GM12878 (cell line): ENCODE results near the gene NOP53. TPM values are rescaled to one million over a fixed set of nuclear protein-coding genes. Genes with fewer than 3 reads are reported as not detected.

ENCODE experiments used
- ATAC-seq: fragments of 200-7000 bp; cut with Tn5 transposase; 3 replicates; pipeline ENCODE4 v1.9.1; 2020; ENCODE audit warnings: mild to moderate bottlenecking, moderate library complexity
- BruUV-seq: library from RNA; stranded (reverse); fragments of 400-500 nt; replicated peaks from 2 replicates; lab custom pipeline; 2021; lab: Mats Ljungman, UMichigan
- CTCF ChIA-PET: fragments of 300-600 bp; sonication (Branson Sonifier 250); formaldehyde crosslinking; extraction: SDS; loops from one replicate; lab custom pipeline; 2021; ENCODE audit warnings: inconsistent platforms; lab: Yijun Ruan, JAX
- POLR2A ChIA-PET: fragments of 350-600 bp; formaldehyde crosslinking; extraction: SDS; loops from one replicate; lab custom pipeline; 2021; ENCODE audit warnings: inconsistent platforms; lab: Charles Lee
- RAD21 ChIA-PET: fragments of 300-600 bp; sonication (Branson Sonifier 250); formaldehyde crosslinking; loops from one replicate; lab custom pipeline; 2023; ENCODE audit warnings: antibody characterized with exemption; ENCODE audit not compliant: unreplicated experiment; lab: Charles Lee
- SMC1A ChIA-PET: fragments of 300-600 bp; sonication (Branson Sonifier 250); formaldehyde crosslinking; loops from one replicate; lab custom pipeline; 2023; ENCODE audit not compliant: unreplicated experiment, uncharacterized antibody; lab: Charles Lee
- DNase-seq: peaks from one replicate; pipeline ENCODE4 v3.0.0-alpha.2; 2011; ENCODE audit warnings: low read depth, low spot score
- FAIRE-seq: peaks from 3 replicates; lab custom pipeline; 2011; peaks lifted over from hg19 to GRCh38; lab: Jason Lieb, UNC
- H2AFZ ChIP-seq: 2 replicates; pipeline ENCODE4 v1.6.0; 2011; ENCODE audit warnings: low read depth, low read length, control low read depth; ENCODE audit not compliant: control insufficient read depth
- H3K27ac ChIP-seq: 2 replicates; pipeline ENCODE4 v1.5.1; 2011; ENCODE audit warnings: control low read depth; ENCODE audit not compliant: control insufficient read depth, insufficient read depth
- H3K27me3 ChIP-seq, 2 experiments: replicated peaks in 1 of 2; 2 replicates each; pipeline versions ENCODE4 v1.6.0 to v1.6.1; 2011; ENCODE audit warnings: low read length in 1 of 2; ENCODE audit not compliant: control insufficient read depth in 2 of 2, insufficient read depth in 2 of 2
- H3K36me3 ChIP-seq, 2 experiments: 2 replicates each; pipeline ENCODE4 v1.5.1; 2011; ENCODE audit warnings: low read length in 1 of 2; ENCODE audit not compliant: control insufficient read depth in 2 of 2, insufficient read depth in 2 of 2
- H3K4me1 ChIP-seq: 2 replicates; pipeline ENCODE4 v1.6.1; 2011; ENCODE audit warnings: mild to moderate bottlenecking, low read length, moderate library complexity, mixed read lengths; ENCODE audit not compliant: control insufficient read depth, insufficient read depth
- H3K4me2 ChIP-seq: 2 replicates; pipeline ENCODE4 v1.6.0; 2011; ENCODE audit warnings: control low read depth; ENCODE audit not compliant: control insufficient read depth, insufficient read depth
- H3K4me3 ChIP-seq: fragments of 200-600 bp; sonication (generic); 2 replicates; pipeline ENCODE4 v1.5.1; 2016
- H3K79me2 ChIP-seq: 2 replicates; pipeline ENCODE4 v1.6.0; 2011; ENCODE audit warnings: low read length; ENCODE audit not compliant: control insufficient read depth, insufficient read depth
- H3K9ac ChIP-seq: 2 replicates; pipeline ENCODE4 v1.8.0; 2011; ENCODE audit warnings: low read length, control low read depth, mixed read lengths; ENCODE audit not compliant: control insufficient read depth, insufficient read depth
- H3K9me3 ChIP-seq: replicated peaks from 3 replicates; pipeline ENCODE4 v1.5.1; 2011; ENCODE audit warnings: mild to moderate bottlenecking, low read length; ENCODE audit not compliant: control insufficient read depth, insufficient read depth
- H4K20me1 ChIP-seq: 2 replicates; pipeline ENCODE4 v1.6.0; 2011; ENCODE audit not compliant: control insufficient read depth, insufficient read depth
- ATF7 ChIP-seq: fragments of 450-650 bp; IDR thresholded peaks from 2 replicates; pipeline ENCODE4 v1.6.1; 2016; ENCODE audit warnings: low read depth, mild to moderate bottlenecking
- BRCA1 ChIP-seq: IDR thresholded peaks from 2 replicates; pipeline ENCODE4 v1.6.1; 2011; ENCODE audit warnings: low read depth, low read length, improper control_type of control experiment
- CBX3 ChIP-seq: fragments of 200-600 bp; sonication (generic); IDR thresholded peaks from 2 replicates; pipeline ENCODE4 v1.6.1; 2016; ENCODE audit warnings: low read depth, borderline replicate concordance
- CREM ChIP-seq: IDR thresholded peaks from 2 replicates; pipeline ENCODE4 v1.6.1; 2014; ENCODE audit warnings: antibody characterized with exemption, low read depth
- E2F4 ChIP-seq: IDR thresholded peaks from 2 replicates; pipeline ENCODE4 v1.6.1; 2012; ENCODE audit warnings: low read depth, low read length, improper control_type of control experiment
- ELK1 ChIP-seq: IDR thresholded peaks from 2 replicates; pipeline ENCODE4 v1.6.1; 2012; ENCODE audit warnings: low read depth, low read length, improper control_type of control experiment
- EP300 ChIP-seq, 2 experiments: fragments of 150-350 bp in 1 of 2; IDR thresholded peaks; 2 replicates each; pipeline ENCODE4 v1.6.1; 2011 to 2012; ENCODE audit warnings: low read depth in 2 of 2, low read length in 2 of 2, borderline replicate concordance in 1 of 2, improper control_type of control experiment in 1 of 2, inconsistent platforms in 1 of 2; ENCODE audit not compliant: control insufficient read depth in 1 of 2
- FOXK2 ChIP-seq: fragments of 450-650 bp; IDR thresholded peaks from 2 replicates; pipeline ENCODE4 v1.6.1; 2017; ENCODE audit warnings: mild to moderate bottlenecking, moderate library complexity
- GATAD2B ChIP-seq: fragments of 450-650 bp; conservative IDR thresholded peaks from 2 replicates; pipeline ENCODE4 v1.6.1; 2017; ENCODE audit warnings: low read depth, mild to moderate bottlenecking, moderate library complexity
- HDAC2 ChIP-seq: fragments of 200-600 bp; sonication (generic); IDR thresholded peaks from 2 replicates; pipeline ENCODE4 v1.6.1; 2017
- MTA3 ChIP-seq: IDR thresholded peaks from 2 replicates; pipeline ENCODE4 v1.6.1; 2012; ENCODE audit warnings: low read length, inconsistent platforms, borderline replicate concordance
- RCOR1 ChIP-seq: conservative IDR thresholded peaks from 2 replicates; pipeline ENCODE4 v1.6.1; 2012; ENCODE audit warnings: low read depth, low read length, improper control_type of control experiment
- SP1 ChIP-seq: IDR thresholded peaks from one replicate; pipeline ENCODE4 v1.6.1; 2011; ENCODE audit warnings: low read depth, low read length
- USF1 ChIP-seq: IDR thresholded peaks from 2 replicates; pipeline ENCODE4 v1.6.1; 2011; ENCODE audit warnings: borderline replicate concordance, low read depth, mild to moderate bottlenecking, moderate library complexity, mixed read lengths, low read length; ENCODE audit not compliant: insufficient read depth; ENCODE audit errors: extremely low read length
- YY1 ChIP-seq: IDR thresholded peaks from 2 replicates; pipeline ENCODE4 v1.6.1; 2011; ENCODE audit warnings: low read depth, mild to moderate bottlenecking, low read length
- WGBS: methylation state at CpG from one replicate; pipeline ENCODE4 v1.1.6; 2016; ENCODE audit warnings: low lambda C conversion rate; ENCODE audit not compliant: insufficient replicate concordance, insufficient coverage; ENCODE audit errors: missing lambda C conversion rate; 5-methylcytosine and 5-hydroxymethylcytosine counted together
- in situ Hi-C: fragments of 300-500 bp; cut with MboI; formaldehyde crosslinking; loops from 9 replicates; pipeline ENCODE4 v1.14.3; 2018; ENCODE audit warnings: mixed read lengths
- intact Hi-C: fragments of 100-400 bp; cut with micrococcal nuclease; formaldehyde crosslinking; loops from one replicate; pipeline ENCODE4 v1.14.2; 2022; ENCODE audit not compliant: unreplicated experiment
- polyA plus RNA-seq, 11 experiments: library from polyadenylated mRNA; depleted of rRNA in 4 of 11; unstranded in 6 of 11; stranded (reverse) in 5 of 11; fragments of >200 nt; fragmentation: Nextera tagmentation in 4 of 11; fragmentation: Illumina TruSeq in 1 of 11; extraction: Ambion mirVana in 4 of 11; extraction: Trizol in 1 of 11; gene quantifications; 1 replicate in 1 of 11; 2 replicates in 10 of 11; pipeline versions ENCODE4 v1.2.1 to v1.2.3, GENCODE V29; 2011 to 2016; ENCODE audit warnings: inconsistent platforms in 2 of 11, missing spikeins in 2 of 11, low read depth in 1 of 11
- total RNA-seq, 4 experiments: library from RNA; depleted of rRNA in 3 of 4; stranded (reverse); fragments of >200 nt in 3 of 4; fragmentation: Illumina TruSeq in 1 of 4; extraction: Trizol in 1 of 4; gene quantifications; 2 replicates each; pipeline versions ENCODE4 v1.2.1 to v1.2.3, GENCODE V29; 2013 to 2021
- TF ChIP-seq, protein P1 (sequence below): fragments of 150-350 bp; IDR thresholded peaks from 2 replicates; pipeline ENCODE4 v1.6.1; 2016; ENCODE audit warnings: low read depth, low read length

Gene NOP53
- total and polyA plus RNA-seq, 10 of the 15 experiments (the other 5 are each of a cell fraction or from before 2014, with no cell fraction given), result 6.0 to 386 (median 167) TPM

DNA sequence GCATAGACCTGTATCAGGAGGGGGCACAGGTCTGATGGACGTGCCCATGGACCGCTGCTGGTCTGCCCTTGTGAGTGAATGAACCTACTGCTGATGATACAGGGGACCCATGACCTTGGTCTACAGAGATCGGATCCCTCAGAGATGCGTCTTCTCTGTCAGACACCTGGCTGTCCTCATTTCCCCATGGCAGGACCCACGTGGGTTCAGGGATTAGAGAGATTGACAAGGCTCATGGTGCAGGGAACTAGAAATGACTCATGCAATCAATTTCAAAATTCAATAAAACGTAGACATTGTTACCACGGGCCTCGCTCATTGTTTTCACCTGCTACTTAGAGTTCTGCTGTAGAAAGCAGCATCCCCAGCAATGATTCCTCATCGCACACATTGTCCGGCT lies 60.0 kb downstream of the NOP53 start (continued):
- TF ChIP-seq CBX3, result no peak
- TF ChIP-seq, protein P1, sequence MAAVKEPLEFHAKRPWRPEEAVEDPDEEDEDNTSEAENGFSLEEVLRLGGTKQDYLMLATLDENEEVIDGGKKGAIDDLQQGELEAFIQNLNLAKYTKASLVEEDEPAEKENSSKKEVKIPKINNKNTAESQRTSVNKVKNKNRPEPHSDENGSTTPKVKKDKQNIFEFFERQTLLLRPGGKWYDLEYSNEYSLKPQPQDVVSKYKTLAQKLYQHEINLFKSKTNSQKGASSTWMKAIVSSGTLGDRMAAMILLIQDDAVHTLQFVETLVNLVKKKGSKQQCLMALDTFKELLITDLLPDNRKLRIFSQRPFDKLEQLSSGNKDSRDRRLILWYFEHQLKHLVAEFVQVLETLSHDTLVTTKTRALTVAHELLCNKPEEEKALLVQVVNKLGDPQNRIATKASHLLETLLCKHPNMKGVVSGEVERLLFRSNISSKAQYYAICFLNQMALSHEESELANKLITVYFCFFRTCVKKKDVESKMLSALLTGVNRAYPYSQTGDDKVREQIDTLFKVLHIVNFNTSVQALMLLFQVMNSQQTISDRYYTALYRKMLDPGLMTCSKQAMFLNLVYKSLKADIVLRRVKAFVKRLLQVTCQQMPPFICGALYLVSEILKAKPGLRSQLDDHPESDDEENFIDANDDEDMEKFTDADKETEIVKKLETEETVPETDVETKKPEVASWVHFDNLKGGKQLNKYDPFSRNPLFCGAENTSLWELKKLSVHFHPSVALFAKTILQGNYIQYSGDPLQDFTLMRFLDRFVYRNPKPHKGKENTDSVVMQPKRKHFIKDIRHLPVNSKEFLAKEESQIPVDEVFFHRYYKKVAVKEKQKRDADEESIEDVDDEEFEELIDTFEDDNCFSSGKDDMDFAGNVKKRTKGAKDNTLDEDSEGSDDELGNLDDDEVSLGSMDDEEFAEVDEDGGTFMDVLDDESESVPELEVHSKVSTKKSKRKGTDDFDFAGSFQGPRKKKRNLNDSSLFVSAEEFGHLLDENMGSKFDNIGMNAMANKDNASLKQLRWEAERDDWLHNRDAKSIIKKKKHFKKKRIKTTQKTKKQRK, result no peak
- no peak for TF ChIP-seq GATAD2B
- TF ChIP-seq EP300 (IDR thresholded peaks at IDR 0.05; ENCODE audit: borderline replicate concordance in 1 of 2, control insufficient read depth in 1 of 2, low read depth in 2 of 2, low read length in 2 of 2), result no peak
- no peak for TF ChIP-seq USF1

GRCh38 chr19:47806435-47806834 lies 61.1 kb downstream of the NOP53 start:
- Histone ChIP-seq H3K27me3 (no peaks in the 10 kb centered on the region), H3K9ac (no peak overlapping the region), H3K36me3 (no peaks in the 10 kb centered on the region), H3K9me3 (no peaks in the 10 kb centered on the region), H4K20me1 (no peaks in the 10 kb centered on the region), H3K4me2 (no peak overlapping the region), H3K79me2 (no peaks in the 10 kb centered on the region), H2AFZ (no peak overlapping the region), H3K4me3 (no peak overlapping the region), H3K4me1 (no peaks in the 10 kb centered on the region), H3K27ac (no peak overlapping the region)
- intact Hi-C loops, result no loop called here
- POLR2A ChIA-PET, result no interaction called here
- BruUV-seq, result no TSS peak
- WGBS, result 36% methylated on average over 6 of the region's 6 CpGs
- in situ Hi-C loops, result no loop called here
- no peak for FAIRE-seq
- CTCF ChIA-PET, result interaction anchor here (0.9 to 1.5 kb wide), 2 partner anchors 17 to 63 kb away, joined by 3 read pairs; no protein-coding TSS in a partner anchor
- RAD21 ChIA-PET, result no interaction called here
- no peak for ATAC-seq
- SMC1A ChIA-PET, result interaction anchor here (0.6 kb wide), 2 partner anchors 35 to 1346 kb away, joined by 3 read pairs; no protein-coding TSS in a partner anchor
- DNase-seq, result no peak
- TF ChIP-seq FOXK2 (no peak), RCOR1 (no peak), MTA3 (no peak), ATF7 (no peak), CREM (no peak), E2F4 (no peak), BRCA1 (no peak), ELK1 (no peak), YY1 (no peak), SP1 (no peak), HDAC2 (no peak)
